PC-9 (cell line): ENCODE data around the gene RASAL3.

Experiments used
- EZH2 ChIP-seq: fragments of 200-600 bp; sonication (generic); IDR thresholded peaks from 2 replicates; pipeline ENCODE4 v1.8.0; 2017; ENCODE audit warnings: antibody characterized with exemption, low read depth
- TF ChIP-seq, protein P1 (sequence below): fragments of 200-600 bp; sonication (generic); conservative IDR thresholded peaks from 2 replicates; pipeline ENCODE4 v1.6.1; 2017; ENCODE audit warnings: mixed run types, antibody characterized with exemption, mild to moderate bottlenecking, moderate library complexity

DNA sequence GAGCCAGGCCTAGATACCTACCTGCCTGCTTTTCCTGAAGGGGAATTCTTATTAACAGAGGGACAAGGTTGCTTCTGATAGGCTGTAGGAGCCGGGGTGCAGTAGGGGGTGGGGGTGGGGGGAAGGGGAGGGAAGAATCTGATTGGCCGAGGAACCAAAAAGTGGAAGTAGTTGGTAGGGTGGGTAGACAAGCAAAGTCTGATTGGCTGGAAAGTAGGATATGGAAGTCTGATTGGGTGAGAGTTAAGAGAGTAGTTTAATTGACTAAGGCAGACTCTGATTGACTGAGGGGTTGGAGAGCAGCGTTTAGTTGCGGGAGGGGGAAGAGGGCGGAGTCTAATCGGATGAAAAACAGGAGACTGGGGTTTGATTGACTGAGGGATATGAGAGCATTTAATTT is 34.6 kb upstream of the RASAL3 start:
- TF ChIP-seq, protein P1, sequence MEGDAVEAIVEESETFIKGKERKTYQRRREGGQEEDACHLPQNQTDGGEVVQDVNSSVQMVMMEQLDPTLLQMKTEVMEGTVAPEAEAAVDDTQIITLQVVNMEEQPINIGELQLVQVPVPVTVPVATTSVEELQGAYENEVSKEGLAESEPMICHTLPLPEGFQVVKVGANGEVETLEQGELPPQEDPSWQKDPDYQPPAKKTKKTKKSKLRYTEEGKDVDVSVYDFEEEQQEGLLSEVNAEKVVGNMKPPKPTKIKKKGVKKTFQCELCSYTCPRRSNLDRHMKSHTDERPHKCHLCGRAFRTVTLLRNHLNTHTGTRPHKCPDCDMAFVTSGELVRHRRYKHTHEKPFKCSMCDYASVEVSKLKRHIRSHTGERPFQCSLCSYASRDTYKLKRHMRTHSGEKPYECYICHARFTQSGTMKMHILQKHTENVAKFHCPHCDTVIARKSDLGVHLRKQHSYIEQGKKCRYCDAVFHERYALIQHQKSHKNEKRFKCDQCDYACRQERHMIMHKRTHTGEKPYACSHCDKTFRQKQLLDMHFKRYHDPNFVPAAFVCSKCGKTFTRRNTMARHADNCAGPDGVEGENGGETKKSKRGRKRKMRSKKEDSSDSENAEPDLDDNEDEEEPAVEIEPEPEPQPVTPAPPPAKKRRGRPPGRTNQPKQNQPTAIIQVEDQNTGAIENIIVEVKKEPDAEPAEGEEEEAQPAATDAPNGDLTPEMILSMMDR, result no peak
- no peak for TF ChIP-seq EZH2
